HG03520 (cell line): ENCODE measurements around the gene ZBTB1.
"Not testable (repeated sequence)": the region's sequence is repeated elsewhere in the genome, so short reads cannot be mapped to it uniquely, and the experiment has no call there.

Experiments used
- ATAC-seq: cut with Tn5 transposase; IDR thresholded peaks from one replicate; pipeline ENCODE4 v1.9.1; 2021; ENCODE audit warnings: mild to moderate bottlenecking, moderate library complexity; ENCODE audit not compliant: unreplicated experiment

ZBTB1 gene

GRCh38 chr14:64522591-64523355 lies 18.2 kb downstream of the ZBTB1 start:
- no peak for ATAC-seq

DNA sequence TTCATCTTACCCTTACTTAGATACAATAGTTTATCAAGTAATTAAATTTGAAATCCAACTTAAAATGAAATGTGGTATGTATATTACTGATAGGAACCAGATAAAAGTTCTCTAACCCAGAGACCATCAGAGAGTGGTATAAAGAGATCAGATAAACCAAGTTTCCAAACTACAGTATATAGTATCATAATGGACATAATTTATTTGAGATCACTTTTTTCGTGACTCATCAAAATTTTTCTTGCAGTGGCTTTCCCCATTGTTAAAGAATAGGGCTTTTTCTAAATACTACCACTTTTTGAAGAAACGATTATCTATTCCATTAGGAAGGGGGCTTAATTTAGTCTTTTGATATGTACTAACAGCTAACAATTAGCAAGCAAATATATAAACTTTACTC lies 20.8 kb downstream of the ZBTB1 start:
- no peak for ATAC-seq

DNA sequence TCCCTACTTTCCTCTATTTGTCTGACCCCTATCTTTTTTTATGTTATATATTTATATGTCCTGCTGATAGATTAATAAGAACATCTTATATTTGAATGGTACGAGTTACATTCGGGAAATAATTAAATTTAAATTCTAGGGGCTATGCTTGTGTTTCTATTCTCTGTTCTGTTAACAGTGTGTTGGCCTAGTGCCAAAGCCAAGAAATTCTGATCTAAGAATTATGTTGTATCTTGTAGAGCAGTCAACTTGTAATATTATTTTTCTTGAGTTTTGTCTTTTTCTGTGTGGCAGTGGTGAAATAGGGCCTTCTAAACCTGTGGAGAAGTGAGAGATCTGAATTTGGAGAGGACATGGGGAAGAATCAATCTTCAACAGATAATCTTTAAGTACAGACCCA lies 27.0 kb downstream of the ZBTB1 start:
- no peak for ATAC-seq

DNA sequence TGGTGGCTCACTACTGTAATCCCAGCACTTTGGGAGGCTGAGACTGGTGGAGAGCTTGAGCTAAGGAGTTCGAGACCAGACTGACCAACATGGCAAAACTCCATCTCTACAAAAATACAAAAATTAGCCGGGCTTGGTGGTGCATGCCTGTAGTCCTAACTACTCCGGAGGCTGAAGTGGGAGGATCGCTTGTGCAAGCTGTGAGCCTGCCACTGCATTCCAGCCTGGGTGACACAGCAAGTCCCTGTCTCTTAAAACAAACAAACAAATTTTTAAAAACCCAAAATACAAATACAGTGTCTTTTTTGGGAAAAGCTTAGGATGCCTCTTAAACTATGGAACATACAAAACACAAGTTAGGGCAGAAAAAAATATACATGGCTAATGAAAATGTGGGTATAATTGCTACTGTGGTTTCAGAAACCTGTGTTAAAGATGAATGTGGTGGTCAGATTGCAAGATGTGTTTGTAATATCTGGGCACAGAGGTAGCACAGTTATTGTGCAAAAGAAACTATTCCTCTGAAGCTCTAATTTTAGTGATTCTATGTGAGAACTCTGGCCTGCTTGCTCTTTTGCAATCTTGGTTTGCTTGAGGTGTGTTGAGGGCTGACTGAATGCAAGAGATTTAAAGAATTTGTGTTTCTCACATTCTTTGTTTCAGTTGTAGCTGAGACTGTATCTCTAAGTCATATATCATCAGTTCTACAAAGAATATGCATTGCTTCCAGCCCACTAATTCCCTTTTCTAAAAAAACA lies 32.1 kb downstream of the ZBTB1 start:
- ATAC-seq: no peak

DNA sequence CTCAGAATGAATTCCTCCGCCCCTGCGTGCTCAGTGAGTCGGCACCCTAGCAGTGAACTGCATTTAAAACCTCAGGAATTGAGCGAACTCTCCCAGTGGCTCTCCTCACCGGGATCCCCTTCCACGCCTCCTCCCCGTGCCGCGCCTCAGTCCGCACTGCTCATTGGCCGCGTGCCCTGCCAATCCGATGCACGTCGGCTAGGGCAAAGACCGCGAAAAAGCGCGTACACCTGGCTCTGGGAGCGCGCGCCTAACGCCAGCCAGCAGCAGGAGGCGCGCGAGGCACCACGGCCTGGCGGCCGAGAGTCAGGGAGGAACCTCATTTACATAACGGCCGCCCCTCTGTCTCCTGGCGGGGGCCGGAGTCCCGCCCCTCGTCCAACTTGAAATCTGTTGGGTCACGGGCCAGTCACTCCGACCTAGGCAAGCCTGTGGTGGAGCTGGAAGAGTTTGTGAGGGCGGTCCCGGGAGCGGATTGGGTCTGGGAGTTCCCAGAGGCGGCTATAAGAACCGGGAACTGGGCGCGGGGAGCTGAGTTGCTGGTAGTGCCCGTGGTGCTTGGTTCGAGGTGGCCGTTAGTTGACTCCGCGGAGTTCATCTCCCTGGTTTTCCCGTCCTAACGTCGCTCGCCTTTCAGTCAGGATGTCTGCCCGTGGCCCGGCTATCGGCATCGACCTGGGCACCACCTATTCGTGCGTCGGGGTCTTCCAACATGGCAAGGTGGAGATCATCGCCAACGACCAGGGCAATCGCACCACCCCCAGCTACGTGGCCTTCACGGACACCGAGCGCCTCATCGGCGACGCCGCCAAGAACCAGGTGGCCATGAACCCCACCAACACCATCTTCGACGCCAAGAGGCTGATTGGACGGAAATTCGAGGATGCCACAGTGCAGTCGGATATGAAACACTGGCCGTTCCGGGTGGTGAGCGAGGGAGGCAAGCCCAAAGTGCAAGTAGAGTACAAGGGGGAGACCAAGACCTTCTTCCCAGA lies 35.9 kb downstream of the ZBTB1 start, which contains the start of gene HSPA2:
TSS of gene HSPA2 (plus strand) at position 534 of the 995 bp plus-strand sequence. CDS start at position 643, 109 bp downstream.
- peak; percentile 93 for ATAC-seq

DNA sequence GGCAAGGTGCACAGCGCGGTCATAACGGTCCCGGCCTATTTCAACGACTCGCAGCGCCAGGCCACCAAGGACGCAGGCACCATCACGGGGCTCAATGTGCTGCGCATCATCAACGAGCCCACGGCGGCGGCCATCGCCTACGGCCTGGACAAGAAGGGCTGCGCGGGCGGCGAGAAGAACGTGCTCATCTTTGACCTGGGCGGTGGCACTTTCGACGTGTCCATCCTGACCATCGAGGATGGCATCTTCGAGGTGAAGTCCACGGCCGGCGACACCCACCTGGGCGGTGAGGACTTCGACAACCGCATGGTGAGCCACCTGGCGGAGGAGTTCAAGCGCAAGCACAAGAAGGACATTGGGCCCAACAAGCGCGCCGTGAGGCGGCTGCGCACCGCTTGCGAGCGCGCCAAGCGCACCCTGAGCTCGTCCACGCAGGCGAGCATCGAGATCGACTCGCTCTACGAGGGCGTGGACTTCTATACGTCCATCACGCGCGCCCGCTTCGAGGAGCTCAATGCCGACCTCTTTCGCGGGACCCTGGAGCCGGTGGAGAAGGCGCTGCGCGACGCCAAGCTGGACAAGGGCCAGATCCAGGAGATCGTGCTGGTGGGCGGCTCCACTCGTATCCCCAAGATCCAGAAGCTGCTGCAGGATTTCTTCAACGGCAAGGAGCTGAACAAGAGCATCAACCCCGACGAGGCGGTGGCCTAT lies 36.8 kb downstream of the ZBTB1 start:
- no peak for ATAC-seq

GRCh38 chr14:64541972-64542835 lies 37.6 kb downstream of the ZBTB1 start:
- no peak for ATAC-seq

DNA sequence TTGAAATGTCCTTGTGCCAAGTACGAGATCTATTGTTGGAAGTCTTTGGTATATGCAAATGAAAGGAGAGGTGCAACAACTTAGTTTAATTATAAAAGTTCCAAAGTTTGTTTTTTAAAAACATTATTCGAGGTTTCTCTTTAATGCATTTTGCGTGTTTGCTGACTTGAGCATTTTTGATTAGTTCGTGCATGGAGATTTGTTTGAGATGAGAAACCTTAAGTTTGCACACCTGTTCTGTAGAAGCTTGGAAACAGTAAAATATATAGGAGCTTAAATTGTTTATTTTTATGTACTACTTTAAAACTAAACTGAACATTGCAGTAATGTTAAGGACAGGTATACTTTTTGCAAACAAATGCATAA lies 38.2 kb downstream of the ZBTB1 start:
- ATAC-seq: no peak

GRCh38 chr14:64544607-64545312 lies 40.2 kb downstream of the ZBTB1 start:
- no peak for ATAC-seq

GRCh38 chr14:64549016-64549415 lies 44.4 kb downstream of the ZBTB1 start:
- no peak for ATAC-seq

GRCh38 chr14:64549791-64550620 lies 45.4 kb downstream of the ZBTB1 start, which contains the start of gene PPP1R36:
TSS of gene PPP1R36 (plus strand) at chr14:64549961. CDS start at chr14:64549998, 37 bp downstream.
- ATAC-seq: peak; percentile 55

- no peak for ATAC-seq
These were observed 46.2 kb downstream of the ZBTB1 start for GRCh38 chr14:64550621-64551333.

- no peak for ATAC-seq
These were observed 50.0 kb downstream of the ZBTB1 start for GRCh38 chr14:64554556-64554955.

DNA sequence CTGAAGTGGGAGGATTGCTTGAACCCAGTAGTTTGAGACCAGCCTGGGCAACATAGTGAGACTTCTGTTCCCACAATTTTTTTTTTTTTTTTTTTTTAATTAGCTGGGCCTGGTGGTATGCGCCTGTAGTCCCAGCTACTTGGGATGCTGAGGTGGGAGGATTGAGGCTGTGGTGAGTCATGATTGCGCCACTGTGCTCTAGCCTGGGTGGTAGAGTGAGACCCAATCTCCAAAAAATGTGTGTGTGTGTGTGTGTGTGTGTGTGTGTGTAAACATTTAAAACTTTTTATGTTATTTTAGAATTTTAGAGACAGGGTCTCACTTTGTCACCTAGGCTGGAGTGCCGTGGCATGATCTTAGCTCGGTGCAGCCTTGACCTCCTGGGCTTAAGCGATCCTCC lies 52.0 kb downstream of the ZBTB1 start:
- ATAC-seq: no peak

GRCh38 chr14:64558216-64558615 lies 53.6 kb downstream of the ZBTB1 start:
- not testable (repeated sequence) for ATAC-seq

GRCh38 chr14:64561631-64562030 lies 57.1 kb downstream of the ZBTB1 start:
- ATAC-seq: no peak

GRCh38 chr14:64562436-64562835 lies 57.9 kb downstream of the ZBTB1 start:
- no peak for ATAC-seq
